ENCODE measurements around the gene TRPV5. TPM values are rescaled to one million over a fixed set of nuclear protein-coding genes. Genes with fewer than 3 reads are reported as not detected.

The TRPV5 gene
- total RNA-seq, 8 experiments from 2014 or later, result 0.09 to 0.25 (median 0.13) TPM; not detected in 3

- H3K4me3 ChIP-seq, result no peak overlapping the region
- no peak overlapping the region for H3K27ac ChIP-seq
- no peak for ATAC-seq (replicated peaks in 6 of 8)
- in situ Hi-C loops (cut with MboI; ENCODE audit: low pct_unique_long_range_greater_than_20kb in 2 of 9, low sequenced_read_pairs in 9 of 9, unreplicated experiment in 9 of 9), result loop anchor here in 1 of 9 experiments (25.0 kb wide), 1 partner anchor 111 kb away; no protein-coding TSS in a partner anchor
- no peaks in the 10 kb centered on the region for H3K4me1 ChIP-seq (replicated peaks in 1 of 2)
- WGBS, 10 experiments, result 71 to 91% (median 80%) methylated on average over 1 to 4 of the region's 9 CpGs; no CpG with 5 or more reads in 6 of the 10 experiments
These were observed 57.1 kb downstream of the TRPV5 start for GRCh38 chr7:142876236-142876960.

DNA sequence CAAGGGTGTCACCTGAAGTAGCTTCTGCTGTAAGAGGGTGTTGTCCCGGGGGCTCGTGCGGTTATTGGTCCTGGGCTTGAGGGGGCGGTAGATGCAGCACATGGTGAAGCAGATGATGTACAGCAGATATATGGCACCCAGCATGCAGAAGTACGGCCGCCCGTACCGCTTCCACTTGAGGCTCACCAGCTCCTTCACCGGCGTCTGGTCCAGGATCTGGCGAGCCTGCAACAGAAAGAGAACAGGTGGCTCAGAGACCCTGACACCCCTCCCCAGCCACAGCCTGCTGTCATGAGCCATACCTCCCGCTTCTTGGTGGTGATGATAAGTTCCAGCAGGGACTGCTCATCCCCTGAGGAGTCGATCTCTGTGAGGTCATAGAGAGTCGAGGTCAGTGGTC, 58.1 kb downstream of the TRPV5 start:
- 80 to 100% (median 80%) methylated on average over 1 to 6 of the region's 14 CpGs; no CpG with 5 or more reads in 6 of the 10 experiments for WGBS, 10 experiments
- Histone ChIP-seq H3K27ac (no peak overlapping the region), H3K4me3 (no peak overlapping the region), H3K4me1 (replicated peaks in 1 of 2) (no peaks in the 10 kb centered on the region)
- no peak for ATAC-seq (replicated peaks in 6 of 8)
- in situ Hi-C loops (cut with MboI; ENCODE audit: low pct_unique_long_range_greater_than_20kb in 2 of 9, low sequenced_read_pairs in 9 of 9, unreplicated experiment in 9 of 9), result loop anchor here in 1 of 9 experiments (25.0 kb wide), 1 partner anchor 112 kb away; no protein-coding TSS in a partner anchor

- in situ Hi-C loops (cut with MboI; ENCODE audit: low pct_unique_long_range_greater_than_20kb in 2 of 9, low sequenced_read_pairs in 9 of 9, unreplicated experiment in 9 of 9), result loop anchor here in 5 of 9 experiments (25.0 kb wide), 2 partner anchors 112 to 337 kb away; partner anchors contain the start of gene TAS2R40 (in 5 of the 5)
- no peak for ATAC-seq (replicated peaks in 6 of 8)
- 60 to 92% (median 88%) methylated on average over 1 to 4 of the region's 6 CpGs; no CpG with 5 or more reads in 6 of the 10 experiments for WGBS, 10 experiments
- no peaks in the 10 kb centered on the region for H3K4me1 ChIP-seq (replicated peaks in 1 of 2)
- H3K4me3 ChIP-seq, result no peak overlapping the region
- no peak overlapping the region for H3K27ac ChIP-seq
These were observed 58.7 kb downstream of the TRPV5 start for GRCh38 chr7:142874837-142875236.

- ATAC-seq (replicated peaks in 6 of 8), result no peak
- in situ Hi-C loops (cut with MboI; ENCODE audit: low pct_unique_long_range_greater_than_20kb in 2 of 9, low sequenced_read_pairs in 9 of 9, unreplicated experiment in 9 of 9), result loop anchor here in 5 of 9 experiments (25.0 kb wide), 1 partner anchor 338 kb away; the partner anchor contains the start of gene TAS2R40 (in 5 of the 5)
- Histone ChIP-seq H3K4me3 (no peak overlapping the region), H3K4me1 (replicated peaks in 1 of 2) (no peaks in the 10 kb centered on the region), H3K27ac (no peak overlapping the region)
- WGBS, 10 experiments, result 100% methylated on average over 1 to 2 of the region's 7 CpGs; no CpG with 5 or more reads in 6 of the 10 experiments
These were observed 59.1 kb downstream of the TRPV5 start for GRCh38 chr7:142874409-142874808.

DNA sequence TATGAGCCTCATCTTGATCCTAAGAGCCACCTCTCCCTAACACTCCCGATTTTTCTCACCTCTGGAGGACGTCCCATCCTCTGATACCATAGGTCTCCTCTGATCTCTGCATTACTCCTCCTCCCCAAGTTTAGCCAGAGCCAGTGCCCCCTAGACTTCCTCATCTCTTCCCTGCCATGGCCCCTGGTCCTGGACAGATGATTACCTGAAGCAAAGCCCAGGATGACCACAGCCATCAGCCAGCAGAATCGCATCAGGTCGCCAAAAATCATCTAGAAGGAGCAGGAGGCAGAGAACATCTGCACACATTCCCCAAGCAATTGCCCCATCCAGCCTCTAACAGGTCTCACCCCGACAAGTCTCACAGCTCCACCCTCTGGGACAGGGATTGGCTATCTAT, 59.7 kb downstream of the TRPV5 start:
- no peak overlapping the region for H3K27ac ChIP-seq
- no peaks in the 10 kb centered on the region for H3K4me1 ChIP-seq (replicated peaks in 1 of 2)
- in situ Hi-C loops (cut with MboI; ENCODE audit: low pct_unique_long_range_greater_than_20kb in 2 of 9, low sequenced_read_pairs in 9 of 9, unreplicated experiment in 9 of 9), result loop anchor here in 5 of 9 experiments (25.0 kb wide), 1 partner anchor 338 kb away; the partner anchor contains the start of gene TAS2R40 (in 5 of the 5)
- ATAC-seq (replicated peaks in 6 of 8), result no peak
- WGBS, 10 experiments, result 0 to 100% (median 90%) methylated on average over 1 to 4 of the region's 5 CpGs; no CpG with 5 or more reads in 3 of the 10 experiments
- no peak overlapping the region for H3K4me3 ChIP-seq

DNA sequence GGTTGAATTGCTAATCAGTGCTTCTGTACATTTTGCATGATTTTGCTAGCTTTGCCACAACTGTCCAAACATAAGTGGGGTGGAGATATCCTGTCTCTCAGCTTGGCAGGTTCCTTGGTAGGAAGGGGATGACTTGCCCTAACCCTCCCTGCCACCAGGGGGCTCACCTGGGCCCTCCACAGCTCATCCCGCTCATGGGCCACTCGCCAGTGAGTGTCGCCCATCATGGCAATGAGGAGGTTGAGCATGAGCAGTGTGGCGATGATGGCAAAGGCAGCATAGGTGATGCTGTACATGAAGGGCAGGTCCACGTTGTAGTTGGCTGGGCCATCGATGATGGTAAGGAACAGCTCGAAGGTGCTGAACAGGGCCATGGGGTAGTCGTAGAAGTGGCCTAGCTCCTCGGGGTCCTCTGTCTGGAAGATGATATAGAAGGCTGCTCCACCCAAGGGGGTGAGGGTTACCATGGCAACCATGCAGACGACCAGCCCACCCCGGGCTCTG, 60.2 kb downstream of the TRPV5 start:
- in situ Hi-C loops (cut with MboI; ENCODE audit: low pct_unique_long_range_greater_than_20kb in 2 of 9, low sequenced_read_pairs in 9 of 9, unreplicated experiment in 9 of 9), result loop anchor here in 5 of 9 experiments (25.0 kb wide), 1 partner anchor 339 kb away; the partner anchor contains the start of gene TAS2R40 (in 5 of the 5)
- ATAC-seq (replicated peaks in 6 of 8), result peak in 3 of 8 experiments; percentile 68 to 93 (median 80)
- 34 to 100% (median 86%) methylated on average over 2 to 7 of the region's 11 CpGs; no CpG with 5 or more reads in 4 of the 10 experiments for WGBS, 10 experiments

GRCh38 chr7:142872106-142872675, 61.4 kb downstream of the TRPV5 start:
- no peak for ATAC-seq (replicated peaks in 6 of 8)
- in situ Hi-C loops (cut with MboI; ENCODE audit: low pct_unique_long_range_greater_than_20kb in 2 of 9, low sequenced_read_pairs in 9 of 9, unreplicated experiment in 9 of 9), result loop anchor here in 5 of 9 experiments (25.0 kb wide), 1 partner anchor 340 kb away; the partner anchor contains the start of gene TAS2R40 (in 5 of the 5)
- Histone ChIP-seq H3K27ac (no peak overlapping the region), H3K4me1 (replicated peaks in 1 of 2) (no peaks in the 10 kb centered on the region), H3K4me3 (no peak overlapping the region)
- 29 to 100% (median 82%) methylated on average over 1 to 13 of the region's 15 CpGs; no CpG with 5 or more reads in 2 of the 10 experiments for WGBS, 10 experiments

More for the DNA sequence above, 60.2 kb downstream of the TRPV5 start:
- Histone ChIP-seq H3K4me3 (no peak overlapping the region), H3K4me1 (replicated peaks in 1 of 2) (no peaks in the 10 kb centered on the region), H3K27ac (no peak overlapping the region)

GRCh38 chr7:142871260-142872105, 62.1 kb downstream of the TRPV5 start:
- H3K4me3 ChIP-seq, result no peak overlapping the region
- in situ Hi-C loops (cut with MboI; ENCODE audit: low pct_unique_long_range_greater_than_20kb in 2 of 9, low sequenced_read_pairs in 9 of 9, unreplicated experiment in 9 of 9), result loop anchor here in 5 of 9 experiments (25.0 kb wide), 1 partner anchor 341 kb away; the partner anchor contains the start of gene TAS2R40 (in 5 of the 5)
- H3K4me1 ChIP-seq (replicated peaks in 1 of 2), result no peaks in the 10 kb centered on the region
- H3K27ac ChIP-seq, result no peak overlapping the region
- no peak for ATAC-seq (replicated peaks in 6 of 8)
- WGBS, 10 experiments, result 46 to 93% (median 86%) methylated on average over 3 to 19 of the region's 23 CpGs; no CpG with 5 or more reads in 4 of the 10 experiments

DNA sequence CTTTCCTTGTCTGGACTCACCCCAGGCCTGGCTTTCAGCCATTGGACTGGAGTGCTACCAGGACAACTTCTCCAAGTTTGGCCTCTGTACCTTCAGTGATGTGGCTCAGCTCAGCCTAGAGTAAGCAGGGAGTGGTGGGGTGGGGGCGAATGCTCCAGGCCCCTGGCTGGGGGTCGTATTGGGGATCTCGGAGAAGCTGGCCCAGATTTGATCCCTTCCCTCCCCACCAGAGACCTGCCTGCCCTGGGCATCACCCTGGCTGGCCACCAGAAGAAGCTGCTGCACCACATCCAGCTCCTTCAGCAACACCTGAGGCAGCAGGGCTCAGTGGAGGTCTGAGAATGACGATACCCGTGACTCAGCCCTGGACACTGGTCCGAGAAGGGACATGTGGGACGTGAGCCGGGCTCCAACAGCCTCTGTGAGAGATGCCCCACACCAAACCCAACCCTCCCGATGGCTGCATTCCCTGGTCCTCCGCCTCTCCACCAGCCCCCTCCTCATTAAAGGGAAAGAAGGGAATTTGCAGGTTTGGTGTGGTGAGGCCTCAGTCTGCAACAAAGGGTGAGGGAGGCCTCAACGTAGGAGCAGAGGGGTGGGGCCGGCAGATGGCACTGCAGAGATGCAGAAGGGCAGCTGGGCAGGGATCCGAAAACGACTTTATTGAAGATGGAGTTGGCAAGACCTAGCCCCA, 62.8 kb downstream of the TRPV5 start:
- 86 to 100% methylated on average over 1 to 4 of the region's 14 CpGs; no CpG with 5 or more reads in 8 of the 10 experiments for WGBS, 10 experiments
- Histone ChIP-seq H3K4me1 (replicated peaks in 1 of 2) (no peaks in the 10 kb centered on the region), H3K27ac (no peak overlapping the region), H3K4me3 (no peak overlapping the region)
- in situ Hi-C loops (cut with MboI; ENCODE audit: low pct_unique_long_range_greater_than_20kb in 2 of 9, low sequenced_read_pairs in 9 of 9, unreplicated experiment in 9 of 9), result loop anchor here in 5 of 9 experiments (25.0 kb wide), 1 partner anchor 342 kb away; the partner anchor contains the start of gene TAS2R40 (in 5 of the 5)
- no peak for ATAC-seq (replicated peaks in 6 of 8)

DNA sequence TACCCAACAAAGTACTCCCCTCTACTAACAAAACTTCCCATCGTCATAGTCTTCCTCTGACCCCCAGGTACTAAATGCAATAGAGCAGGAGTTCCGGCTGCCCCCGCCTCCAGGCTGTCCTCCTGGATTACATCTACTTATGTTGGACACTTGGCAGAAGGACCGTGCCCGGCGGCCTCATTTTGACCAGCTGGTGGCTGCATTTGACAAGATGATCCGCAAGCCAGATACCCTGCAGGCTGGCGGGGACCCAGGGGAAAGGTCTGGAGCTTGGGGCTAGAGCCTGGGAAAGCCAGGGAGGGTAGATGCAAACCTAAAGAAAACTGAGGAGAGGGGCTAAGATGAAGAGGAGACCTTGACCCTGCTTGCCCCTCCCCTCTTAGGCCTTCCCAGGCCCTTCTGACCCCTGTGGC, 63.4 kb downstream of the TRPV5 start:
- Histone ChIP-seq H3K27ac (no peak overlapping the region), H3K4me3 (no peak overlapping the region), H3K4me1 (replicated peaks in 1 of 2) (no peaks in the 10 kb centered on the region)
- in situ Hi-C loops (cut with MboI; ENCODE audit: low pct_unique_long_range_greater_than_20kb in 2 of 9, low sequenced_read_pairs in 9 of 9, unreplicated experiment in 9 of 9), result loop anchor here in 5 of 9 experiments (25.0 kb wide), 1 partner anchor 342 kb away; the partner anchor contains the start of gene TAS2R40 (in 5 of the 5)
- ATAC-seq (replicated peaks in 6 of 8), result no peak
- WGBS, 10 experiments, result 0 to 100% (median 70%) methylated on average over 1 to 6 of the region's 8 CpGs; no CpG with 5 or more reads in 4 of the 10 experiments

- no peaks in the 10 kb centered on the region for H3K4me1 ChIP-seq (replicated peaks in 1 of 2)
- ATAC-seq (replicated peaks in 6 of 8), result no peak
- no peak overlapping the region for H3K27ac ChIP-seq
- WGBS, 10 experiments, result 17 to 100% (median 72%) methylated on average over 1 to 2 of the region's 2 CpGs; no CpG with 5 or more reads in 3 of the 10 experiments
- H3K4me3 ChIP-seq, result no peak overlapping the region
- in situ Hi-C loops (cut with MboI; ENCODE audit: low pct_unique_long_range_greater_than_20kb in 2 of 9, low sequenced_read_pairs in 9 of 9, unreplicated experiment in 9 of 9), result loop anchor here in 5 of 9 experiments (25.0 kb wide), 1 partner anchor 343 kb away; the partner anchor contains the start of gene TAS2R40 (in 5 of the 5)
These were observed 64.1 kb downstream of the TRPV5 start for GRCh38 chr7:142869434-142869833.

Data from motor neuron (in vitro differentiated cells).